Keratinocyte (primary cell): ENCODE results near the gene GNAI1. TPM values are rescaled to one million over a fixed set of nuclear protein-coding genes. Genes with fewer than 3 reads are reported as not detected.

ENCODE experiments used
- DNase-seq: peaks from one replicate; pipeline ENCODE4 v3.0.0-alpha.2; 2011; ENCODE audit warnings: low read depth, missing footprints, low spot score
- FAIRE-seq: peaks from 2 replicates; lab custom pipeline; 2011; peaks lifted over from hg19 to GRCh38; lab: Jason Lieb, UNC
- H2AFZ ChIP-seq: 2 replicates; pipeline ENCODE4 v1.6.0; 2012; ENCODE audit warnings: low read length, control low read depth, inconsistent platforms; ENCODE audit not compliant: control insufficient read depth
- H3K27ac ChIP-seq: 2 replicates; pipeline ENCODE4 v1.5.1; 2011; ENCODE audit warnings: low read length; ENCODE audit not compliant: control insufficient read depth, insufficient read depth
- H3K27me3 ChIP-seq: 3 replicates; pipeline ENCODE4 v1.6.0; 2011; ENCODE audit warnings: low read length; ENCODE audit not compliant: control insufficient read depth, insufficient read depth; ENCODE audit errors: extremely low read depth
- H3K36me3 ChIP-seq, 2 experiments: 2 replicates in 1 of 2; 3 replicates in 1 of 2; pipeline ENCODE4 v1.5.1; 2011; ENCODE audit warnings: low read length in 2 of 2, mild to moderate bottlenecking in 1 of 2; ENCODE audit not compliant: control insufficient read depth in 2 of 2, insufficient read depth in 2 of 2; ENCODE audit errors: extremely low read depth in 1 of 2
- H3K4me1 ChIP-seq: 3 replicates; pipeline ENCODE4 v1.5.1; 2011; ENCODE audit warnings: low read length; ENCODE audit not compliant: control insufficient read depth, insufficient read depth; ENCODE audit errors: extremely low read depth
- H3K4me2 ChIP-seq: 3 replicates; pipeline ENCODE4 v1.6.0; 2011; ENCODE audit warnings: low read depth, low read length; ENCODE audit not compliant: control insufficient read depth, insufficient read depth; ENCODE audit errors: extremely low read depth
- H3K4me3 ChIP-seq, 3 experiments: fragments of 200-600 bp in 1 of 3; sonication (generic) in 1 of 3; 2 replicates in 2 of 3; 3 replicates in 1 of 3; pipeline ENCODE4 v1.5.1; 2011 to 2016; ENCODE audit warnings: low read length in 3 of 3, mild to moderate bottlenecking in 3 of 3, control low read depth in 2 of 3, inconsistent platforms in 1 of 3, low read depth in 1 of 3, mixed read lengths in 1 of 3, mixed run types in 1 of 3, moderate library complexity in 1 of 3; ENCODE audit not compliant: control insufficient read depth in 2 of 3, insufficient read depth in 2 of 3; ENCODE audit errors: extremely low read depth in 1 of 3
- H3K79me2 ChIP-seq: 2 replicates; pipeline ENCODE4 v1.6.0; 2012; ENCODE audit warnings: low read length; ENCODE audit not compliant: control insufficient read depth, insufficient read depth
- H3K9ac ChIP-seq: 3 replicates; pipeline ENCODE4 v1.6.0; 2011; ENCODE audit warnings: low read length; ENCODE audit not compliant: control insufficient read depth, insufficient read depth; ENCODE audit errors: extremely low read depth
- H3K9me1 ChIP-seq: 3 replicates; pipeline ENCODE4 v1.6.0; 2011; ENCODE audit warnings: low read length; ENCODE audit not compliant: control insufficient read depth, insufficient read depth; ENCODE audit errors: extremely low read depth
- H3K9me3 ChIP-seq: 2 replicates; pipeline ENCODE4 v1.5.1; 2012; ENCODE audit warnings: low read depth, low read length; ENCODE audit not compliant: control insufficient read depth
- H4K20me1 ChIP-seq: 3 replicates; pipeline ENCODE4 v1.6.0; 2011; ENCODE audit warnings: low read length; ENCODE audit not compliant: control insufficient read depth, insufficient read depth; ENCODE audit errors: extremely low read depth
- CTCF ChIP-seq, 3 experiments: IDR thresholded peaks in 1 of 3; conservative IDR thresholded peaks in 1 of 3; optimal IDR thresholded peaks in 1 of 3; 2 replicates in 2 of 3; 3 replicates in 1 of 3; pipeline versions ENCODE3 to v1.5.1; 2011; ENCODE audit warnings: low read length in 3 of 3, mild to moderate bottlenecking in 3 of 3, moderate library complexity in 2 of 3, control low read depth in 1 of 3, inconsistent platforms in 1 of 3; ENCODE audit not compliant: insufficient read depth in 2 of 3; ENCODE audit errors: extremely low read depth in 1 of 3
- EZH2 ChIP-seq: IDR thresholded peaks from one replicate; pipeline ENCODE4 v1.6.1; 2012; ENCODE audit warnings: inconsistent platforms, mild to moderate bottlenecking, low read length, moderate library complexity
- dilution Hi-C: fragments of 300-500 bp; cut with MboI; formaldehyde crosslinking; loops from one replicate; pipeline ENCODE4 v1.7.0; 2020; ENCODE audit warnings: low sequenced_read_pairs; ENCODE audit not compliant: extremely low pct_ligation_motif_present
- polyA plus RNA-seq, 5 experiments: library from polyadenylated mRNA; depleted of rRNA in 3 of 5; stranded (reverse) in 3 of 5; stranded (forward) in 1 of 5; unstranded in 1 of 5; fragments of >200 nt; gene quantifications; 1 replicate in 1 of 5; 2 replicates in 3 of 5; 3 replicates in 1 of 5; pipeline versions ENCODE4 v1.2.1 to v1.2.3, GENCODE V29; 2011 to 2012; ENCODE audit warnings: missing spikeins in 2 of 5, low read depth in 1 of 5, low replicate concordance in 1 of 5

The GNAI1 gene
- polyA plus RNA-seq, 1 donor (not counting 4 experiments of a cell fraction or from before 2014, with no cell fraction given), result 84.1 TPM

DNA sequence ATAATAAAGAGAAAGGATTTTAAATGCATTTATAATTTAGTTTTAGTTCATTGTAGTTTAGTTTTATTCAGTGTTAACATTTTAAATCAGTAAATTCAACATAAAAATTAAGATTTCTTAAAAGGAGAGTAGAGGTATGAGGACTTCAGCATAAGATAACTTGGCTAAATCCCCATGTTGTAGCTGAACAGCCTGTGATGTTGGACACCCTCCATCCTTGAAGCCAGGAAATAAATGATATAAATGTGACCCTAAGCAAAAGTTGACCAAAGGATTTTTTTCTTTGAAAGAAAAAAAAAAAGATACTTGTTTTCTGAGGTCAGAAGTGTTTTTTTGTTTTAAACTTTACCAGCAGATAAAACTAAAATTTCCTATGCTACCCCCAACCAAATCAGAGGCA lies 48.7 kb downstream of the GNAI1 start:
- FAIRE-seq (no peak), DNase-seq (no peak)
- dilution Hi-C loops, result no loop called here
- Histone ChIP-seq H3K4me3 (no peak overlapping the region), H3K4me1 (peaks cover 4% of the 10 kb centered on the region), H3K79me2 (peaks cover 93% of the 10 kb centered on the region), H3K36me3 (no peaks in the 10 kb centered on the region), H4K20me1 (peaks cover 9% of the 10 kb centered on the region), H3K9me1 (no peaks in the 10 kb centered on the region), H3K4me2 (no peak overlapping the region), H3K27me3 (no peaks in the 10 kb centered on the region), H3K9ac (no peak overlapping the region), H3K27ac (no peak overlapping the region), H2AFZ (no peak overlapping the region), H3K9me3 (no peaks in the 10 kb centered on the region)
- TF ChIP-seq EZH2 (no peak), CTCF (optimal IDR thresholded peaks at IDR 0.05 in 1 of 3, IDR thresholded peaks at IDR 0.05 in 1 of 3, conservative IDR thresholded peaks at IDR 0.05 in 1 of 3; ENCODE audit: extremely low read depth in 1 of 3, insufficient read depth in 2 of 3, low read length in 3 of 3) (no peak)

DNA sequence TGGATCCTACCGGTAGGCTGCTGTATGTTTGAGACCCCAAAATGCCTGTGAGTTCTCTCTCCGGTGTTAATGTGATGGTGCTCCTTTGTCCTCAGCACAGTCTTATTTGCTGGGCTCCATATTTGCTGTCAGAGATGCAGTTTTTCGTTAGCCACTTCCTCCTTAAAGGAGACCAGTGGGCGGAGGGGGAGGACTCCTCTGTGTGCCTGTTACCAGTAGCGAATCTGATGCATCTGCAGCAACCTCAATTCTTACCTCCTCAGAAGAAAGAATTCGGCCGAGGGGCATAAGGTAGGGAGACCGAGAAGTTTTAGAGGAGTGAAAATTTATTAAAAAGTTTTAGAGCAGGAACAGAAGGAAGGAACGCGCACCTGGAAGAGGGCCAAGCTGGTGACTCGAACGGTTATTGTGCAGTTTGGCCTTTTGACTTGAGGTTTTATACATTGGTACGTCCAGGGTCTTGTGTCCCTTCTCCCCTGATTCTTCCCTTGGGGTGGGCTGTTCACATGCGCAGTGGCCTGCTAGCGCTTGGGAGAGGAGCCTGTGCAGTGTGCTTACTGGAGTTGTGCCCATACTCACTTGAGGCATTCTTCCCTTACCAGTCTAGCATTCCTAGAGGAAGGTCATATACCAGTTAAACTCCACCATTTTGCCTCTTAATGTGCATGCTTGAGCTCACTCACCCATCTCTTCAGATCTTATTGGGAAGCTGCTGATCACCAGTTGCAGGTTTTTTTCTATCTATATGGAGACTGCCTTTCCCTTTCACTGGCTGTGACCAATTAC lies 49.5 kb downstream of the GNAI1 start:
- H3K9ac ChIP-seq, result no peak overlapping the region
- H2AFZ ChIP-seq, result no peak overlapping the region
- H3K4me1 ChIP-seq, result peaks cover 4% of the 10 kb centered on the region
- H3K79me2 ChIP-seq, result peaks cover 90% of the 10 kb centered on the region
- H3K4me3 ChIP-seq, result no peak overlapping the region
- no peak for TF ChIP-seq EZH2
- no peak for TF ChIP-seq CTCF (optimal IDR thresholded peaks at IDR 0.05 in 1 of 3, IDR thresholded peaks at IDR 0.05 in 1 of 3, conservative IDR thresholded peaks at IDR 0.05 in 1 of 3; ENCODE audit: extremely low read depth in 1 of 3, insufficient read depth in 2 of 3, low read length in 3 of 3)
- H3K27me3 ChIP-seq, result no peaks in the 10 kb centered on the region
- DNase-seq (no peak), FAIRE-seq (no peak)
- dilution Hi-C loops, result no loop called here
- H3K9me1 ChIP-seq, result no peaks in the 10 kb centered on the region
- H3K9me3 ChIP-seq, result no peaks in the 10 kb centered on the region
- no peaks in the 10 kb centered on the region for H3K36me3 ChIP-seq
- no peak overlapping the region for H3K27ac ChIP-seq
- H4K20me1 ChIP-seq, result peaks cover 9% of the 10 kb centered on the region
- H3K4me2 ChIP-seq, result no peak overlapping the region
